ENCODE data around the gene TXNDC12.
A peak's percentile ranks its signal among the peaks of the same experiment; 100 is the strongest.
"Not testable (repeated sequence)": the region's sequence is repeated elsewhere in the genome, so short reads cannot be mapped to it uniquely, and the experiment has no call there.

The TXNDC12 gene

GRCh38 chr1:52045666-52046195, 9.3 kb downstream of the TXNDC12 start:
- DNase-seq, result not testable (repeated sequence)

GRCh38 chr1:52045236-52045635, 9.8 kb downstream of the TXNDC12 start:
- DNase-seq, result no peak

- no peak for DNase-seq
These were observed 13.3 kb downstream of the TXNDC12 start for GRCh38 chr1:52041551-52042185.

GRCh38 chr1:52037909-52038308, 17.1 kb downstream of the TXNDC12 start:
- no peak for DNase-seq

- no peak for DNase-seq
These were observed 17.6 kb downstream of the TXNDC12 start for GRCh38 chr1:52037402-52037814.

- DNase-seq, result no peak
These were observed 21.0 kb downstream of the TXNDC12 start for GRCh38 chr1:52034050-52034384.

GRCh38 chr1:52033190-52034049, 21.6 kb downstream of the TXNDC12 start, which contains the start of gene KTI12:
Gene KTI12 (minus strand): TSS chr1:52033810. CDS start chr1:52033761, 49 bp downstream.
- peak; percentile 96 for DNase-seq

GRCh38 chr1:52032785-52033131, 22.2 kb downstream of the TXNDC12 start:
- DNase-seq, result peak; percentile 53

GRCh38 chr1:52032124-52032784, 22.7 kb downstream of the TXNDC12 start:
- no peak for DNase-seq

GRCh38 chr1:52028839-52029238, 26.2 kb downstream of the TXNDC12 start:
- DNase-seq, result not testable (repeated sequence)

- no peak for DNase-seq
These were observed 26.7 kb downstream of the TXNDC12 start for GRCh38 chr1:52028328-52028727.

GRCh38 chr1:52026278-52026677, 28.7 kb downstream of the TXNDC12 start:
- DNase-seq, result no peak

GRCh38 chr1:52022133-52022532, 32.9 kb downstream of the TXNDC12 start:
- DNase-seq, result no peak

- DNase-seq, result no peak
These were observed 46.8 kb downstream of the TXNDC12 start for GRCh38 chr1:52008071-52008809.

- no peak for DNase-seq
These were observed 47.6 kb downstream of the TXNDC12 start for GRCh38 chr1:52007215-52008002.

- not testable (repeated sequence) for DNase-seq
These were observed 48.9 kb downstream of the TXNDC12 start for GRCh38 chr1:52006081-52006553.

- DNase-seq, result not testable (repeated sequence)
These were observed 49.4 kb downstream of the TXNDC12 start for GRCh38 chr1:52005548-52005947.

GRCh38 chr1:52003877-52004276, 51.1 kb downstream of the TXNDC12 start:
- no peak for DNase-seq

GRCh38 chr1:52002038-52002917, 52.7 kb downstream of the TXNDC12 start:
- DNase-seq, result peak; percentile 93

GRCh38 chr1:51998701-51999100, 56.3 kb downstream of the TXNDC12 start:
- no peak for DNase-seq

GRCh38 chr1:51997974-51998382, 57.0 kb downstream of the TXNDC12 start:
- no peak for DNase-seq

Measured in RPMI8226 (cell line).